Astrocyte of the spinal cord (primary cell): Measurements from ENCODE around the gene PLEKHA5.

Experiments
- DNase-seq: peaks from one replicate; pipeline ENCODE4 v3.0.0; 2011; ENCODE audit warnings: low read depth, low spot score
- H3K4me3 ChIP-seq: 2 replicates; pipeline ENCODE4 v1.5.1; 2011; ENCODE audit warnings: low read depth, mild to moderate bottlenecking, low read length, moderate library complexity
- in situ Hi-C: cut with HindIII; loops from 2 replicates; pipeline ENCODE4 v1.10.0; 2017; ENCODE audit warnings: low sequenced_read_pairs
- TF ChIP-seq, protein P1 (sequence below): IDR thresholded peaks from 2 replicates; pipeline ENCODE4 v1.5.1; 2012; ENCODE audit warnings: low read depth, mild to moderate bottlenecking, low read length, inconsistent platforms

Gene PLEKHA5

DNA sequence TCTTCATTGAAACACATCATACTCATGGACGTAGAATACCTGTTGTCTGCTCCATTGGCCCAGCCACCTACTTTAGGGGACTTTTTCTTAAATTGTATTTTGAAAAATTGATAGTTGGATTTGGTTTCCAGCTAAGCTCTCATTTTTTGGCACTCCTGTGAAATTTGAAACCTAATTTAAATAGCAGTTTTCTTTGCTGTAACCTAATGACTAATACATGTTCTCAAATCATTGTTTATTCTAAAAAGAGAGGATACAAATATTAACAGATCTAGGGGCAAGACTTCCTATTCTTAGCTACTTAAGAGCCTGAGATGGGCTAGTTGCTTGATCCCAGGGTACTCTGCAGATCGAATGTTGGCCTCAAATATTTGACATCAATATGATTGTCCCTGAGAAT lies 78.9 kb downstream of the PLEKHA5 start:
- TF ChIP-seq, protein P1, sequence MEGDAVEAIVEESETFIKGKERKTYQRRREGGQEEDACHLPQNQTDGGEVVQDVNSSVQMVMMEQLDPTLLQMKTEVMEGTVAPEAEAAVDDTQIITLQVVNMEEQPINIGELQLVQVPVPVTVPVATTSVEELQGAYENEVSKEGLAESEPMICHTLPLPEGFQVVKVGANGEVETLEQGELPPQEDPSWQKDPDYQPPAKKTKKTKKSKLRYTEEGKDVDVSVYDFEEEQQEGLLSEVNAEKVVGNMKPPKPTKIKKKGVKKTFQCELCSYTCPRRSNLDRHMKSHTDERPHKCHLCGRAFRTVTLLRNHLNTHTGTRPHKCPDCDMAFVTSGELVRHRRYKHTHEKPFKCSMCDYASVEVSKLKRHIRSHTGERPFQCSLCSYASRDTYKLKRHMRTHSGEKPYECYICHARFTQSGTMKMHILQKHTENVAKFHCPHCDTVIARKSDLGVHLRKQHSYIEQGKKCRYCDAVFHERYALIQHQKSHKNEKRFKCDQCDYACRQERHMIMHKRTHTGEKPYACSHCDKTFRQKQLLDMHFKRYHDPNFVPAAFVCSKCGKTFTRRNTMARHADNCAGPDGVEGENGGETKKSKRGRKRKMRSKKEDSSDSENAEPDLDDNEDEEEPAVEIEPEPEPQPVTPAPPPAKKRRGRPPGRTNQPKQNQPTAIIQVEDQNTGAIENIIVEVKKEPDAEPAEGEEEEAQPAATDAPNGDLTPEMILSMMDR, result no peak
- H3K4me3 ChIP-seq, result no peak overlapping the region
- in situ Hi-C loops, result no loop called here
- no peak for DNase-seq

DNA sequence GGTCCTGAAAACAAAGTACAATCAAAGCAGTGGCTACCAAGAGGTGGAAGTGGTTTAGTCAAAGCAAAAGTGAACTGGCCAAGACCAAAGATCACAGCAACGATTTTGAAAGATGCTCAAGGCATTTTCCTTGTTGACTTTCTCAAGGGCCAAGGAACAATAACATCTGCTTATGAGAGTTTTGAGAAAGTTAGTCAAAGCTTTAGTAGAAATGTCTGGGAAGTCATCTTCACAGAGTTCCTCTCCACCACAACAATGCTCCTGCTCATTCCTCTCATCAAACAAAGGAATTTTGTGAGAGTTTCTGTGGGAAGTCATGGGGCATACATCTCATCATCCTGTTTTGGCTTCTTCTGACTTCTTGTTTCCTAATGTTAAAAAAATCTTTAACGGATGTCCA lies 80.1 kb downstream of the PLEKHA5 start:
- in situ Hi-C loops, result no loop called here
- no peak for DNase-seq
- H3K4me3 ChIP-seq, result no peak overlapping the region
- TF ChIP-seq, protein P1, result no peak

DNA sequence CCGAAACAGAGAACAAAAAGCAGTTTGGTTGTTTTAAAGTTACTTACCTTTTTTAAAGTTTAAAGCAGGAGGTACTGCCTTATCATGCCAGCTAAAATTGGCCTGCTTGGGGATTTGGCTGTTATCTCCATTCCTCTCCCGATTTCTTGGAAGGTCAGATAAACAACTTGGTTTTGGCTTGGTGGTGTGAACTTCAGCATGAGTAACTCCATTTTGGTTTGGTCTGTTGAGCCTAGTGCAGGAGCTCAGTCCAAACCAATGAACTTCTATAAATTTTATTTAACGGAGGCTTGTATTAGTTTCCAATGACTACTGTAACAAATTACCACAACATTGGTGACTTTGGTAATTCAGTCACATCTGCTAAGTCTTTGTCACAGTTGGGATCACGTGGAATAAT lies 82.3 kb downstream of the PLEKHA5 start:
- no peak overlapping the region for H3K4me3 ChIP-seq
- DNase-seq, result no peak
- in situ Hi-C loops, result no loop called here
- TF ChIP-seq, protein P1, result no peak

DNA sequence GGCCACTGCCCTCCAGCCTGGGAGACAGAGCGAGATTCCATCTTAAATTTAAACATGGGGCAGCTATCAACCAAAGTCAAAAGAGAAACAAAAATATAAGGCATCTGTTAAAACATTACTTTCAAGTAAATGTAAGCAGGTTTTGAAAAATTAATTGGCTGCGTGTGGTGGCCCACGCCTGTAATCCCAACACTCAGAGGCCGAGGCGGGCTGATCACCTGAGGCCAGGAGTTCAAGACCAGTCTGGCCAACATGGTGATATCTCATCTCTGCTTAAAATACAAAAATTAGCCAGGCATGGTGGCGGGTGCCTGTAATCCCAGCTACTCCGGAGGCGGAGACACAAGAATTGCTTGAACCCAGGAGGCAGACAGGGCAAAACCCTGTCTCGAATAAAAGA lies 82.7 kb downstream of the PLEKHA5 start:
- no peak for DNase-seq
- no peak overlapping the region for H3K4me3 ChIP-seq
- TF ChIP-seq, protein P1, result no peak
- in situ Hi-C loops, result no loop called here

DNA sequence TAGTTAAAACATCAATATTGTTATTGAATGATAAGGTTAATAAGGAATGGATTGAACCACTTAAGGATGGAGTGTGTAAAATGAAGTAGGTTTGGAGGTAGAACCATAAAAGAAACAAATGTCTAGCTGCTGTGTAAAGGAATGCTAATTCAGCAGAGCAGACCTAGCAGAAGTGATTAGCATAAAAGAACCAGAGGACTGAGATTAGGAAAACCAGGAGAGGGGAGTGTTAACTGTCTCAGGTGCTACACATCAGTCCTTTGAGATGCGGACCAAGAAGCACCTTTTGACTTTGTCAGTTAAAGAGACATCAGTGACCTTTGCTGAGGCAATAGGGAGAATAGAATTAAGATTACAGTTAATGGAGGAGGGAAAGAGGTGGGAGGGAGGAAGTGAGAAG lies 84.5 kb downstream of the PLEKHA5 start:
- no peak for DNase-seq
- no peak overlapping the region for H3K4me3 ChIP-seq
- TF ChIP-seq, protein P1, result no peak
- in situ Hi-C loops, result no loop called here

DNA sequence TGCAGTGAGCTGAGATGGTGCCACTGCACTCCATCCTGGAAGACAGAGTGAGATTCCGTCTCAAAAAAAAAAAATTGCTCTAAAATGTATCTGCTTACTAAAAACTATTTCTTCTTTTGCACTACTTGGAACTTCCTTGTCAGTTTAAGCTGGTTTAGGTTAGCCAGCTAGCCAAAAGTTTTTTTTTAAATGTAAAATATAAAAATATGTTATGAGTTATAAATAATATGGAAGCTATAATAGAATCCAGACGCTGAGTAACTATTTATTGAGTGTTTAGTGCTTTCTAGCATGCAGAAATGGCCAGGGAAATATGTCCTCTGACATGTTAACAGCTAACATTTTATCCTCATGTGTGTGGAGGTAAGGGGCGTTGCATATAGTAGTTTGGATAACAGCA lies 85.6 kb downstream of the PLEKHA5 start:
- DNase-seq, result no peak
- H3K4me3 ChIP-seq, result no peak overlapping the region
- in situ Hi-C loops, result no loop called here
- TF ChIP-seq, protein P1, result no peak

DNA sequence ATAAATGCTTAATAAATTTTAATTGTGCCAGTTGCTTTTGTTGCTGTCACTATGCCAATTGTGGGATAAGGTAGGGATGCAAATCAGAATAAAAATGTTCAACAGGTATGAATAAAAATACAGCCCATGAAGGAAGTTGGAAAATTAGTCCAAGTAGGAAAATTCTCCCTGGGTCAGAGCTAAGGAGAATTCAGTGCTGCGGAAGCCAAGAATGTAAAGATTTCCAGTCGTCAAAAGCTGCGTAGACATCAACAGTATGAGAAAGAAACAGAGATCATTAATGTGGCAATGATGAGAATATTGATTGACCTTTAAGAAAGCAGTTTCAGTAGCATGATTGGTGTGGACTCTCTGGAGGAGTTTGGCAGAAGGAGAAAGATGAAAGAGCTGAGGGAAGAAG lies 87.9 kb downstream of the PLEKHA5 start:
- no peak overlapping the region for H3K4me3 ChIP-seq
- no peak for DNase-seq
- in situ Hi-C loops, result no loop called here
- TF ChIP-seq, protein P1, result no peak
